ENCODE results near the gene ERC2.
A peak's percentile ranks its signal among the peaks of the same experiment; 100 is the strongest.

ERC2 gene

DNA sequence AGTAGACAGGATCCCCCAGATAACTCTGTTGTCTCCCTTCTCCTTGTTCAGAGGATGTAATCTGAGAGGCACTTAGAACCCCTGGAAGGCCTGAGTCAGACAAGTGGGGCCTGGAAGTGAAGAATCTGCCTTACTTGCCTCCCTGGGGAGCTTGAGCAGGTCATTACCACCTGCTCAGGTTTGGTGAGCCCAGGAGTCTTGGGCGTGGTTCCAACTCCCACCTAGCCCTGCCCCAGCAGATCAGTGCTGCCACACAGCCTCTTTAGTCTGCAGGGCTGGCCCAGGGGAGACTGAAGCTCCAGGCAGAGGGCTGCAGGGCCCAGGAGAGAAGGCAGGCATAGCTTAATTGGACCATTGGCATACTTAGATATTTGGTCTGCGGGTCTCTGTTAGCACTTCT is 230.0 kb downstream of the ERC2 start:
- DNase-seq: no peak

DNA sequence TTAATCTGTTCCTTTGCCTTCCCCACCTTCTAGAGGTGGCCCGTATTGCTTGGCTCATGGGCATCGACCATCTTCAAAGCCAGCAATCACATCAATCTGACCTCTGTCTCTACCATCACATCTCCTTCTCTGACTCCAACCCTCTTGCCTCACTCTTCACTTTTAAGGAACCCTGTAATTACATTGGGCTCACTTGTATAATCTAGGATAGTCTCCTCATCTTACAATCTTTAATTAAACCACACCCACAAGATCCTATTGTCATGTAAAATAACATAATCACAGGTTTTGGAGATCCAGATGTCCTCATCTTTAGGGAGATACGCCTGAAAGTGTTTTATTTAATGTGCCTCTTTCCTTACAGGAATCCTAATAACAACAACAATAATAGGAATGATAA is 234.5 kb downstream of the ERC2 start:
- DNase-seq: no peak

DNA sequence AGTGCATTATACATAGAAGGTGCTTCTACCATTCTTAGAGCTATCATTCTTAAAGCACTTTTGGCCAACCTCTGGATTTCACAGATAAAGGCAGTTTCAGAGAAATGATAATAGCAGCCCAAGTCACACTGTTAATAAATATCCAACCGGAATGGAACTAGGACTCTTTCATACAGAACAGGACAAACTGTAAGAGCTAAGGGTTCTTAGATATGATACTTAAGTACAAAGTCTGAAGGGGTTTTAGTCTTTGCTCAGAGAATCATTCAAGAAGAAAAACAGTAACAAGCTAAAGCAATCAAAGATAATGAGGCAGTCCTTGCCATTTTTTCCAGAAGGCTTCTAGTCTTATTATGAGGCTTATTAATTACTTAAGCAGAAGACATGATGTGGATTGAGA is 239.0 kb downstream of the ERC2 start:
- DNase-seq: no peak

DNA sequence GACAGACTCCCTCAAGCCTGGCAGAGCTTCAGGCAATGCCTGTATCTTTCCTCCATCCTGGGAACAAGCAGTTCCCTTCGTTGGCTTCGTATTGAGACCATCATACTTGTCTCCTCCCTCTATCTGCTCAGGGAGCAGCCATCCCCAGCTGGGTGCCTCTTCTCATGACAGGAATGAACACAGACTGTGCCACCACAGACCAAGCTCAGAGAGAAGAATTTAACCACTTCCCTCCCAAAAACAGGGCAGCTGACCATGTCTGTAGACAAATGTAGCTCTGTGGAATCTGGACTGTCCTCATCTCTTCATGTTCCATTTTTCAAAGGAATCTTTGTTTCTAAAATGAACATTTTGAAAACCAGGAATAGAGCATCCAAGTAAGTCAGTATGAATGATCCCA is 245.4 kb downstream of the ERC2 start:
- DNase-seq: no peak

DNA sequence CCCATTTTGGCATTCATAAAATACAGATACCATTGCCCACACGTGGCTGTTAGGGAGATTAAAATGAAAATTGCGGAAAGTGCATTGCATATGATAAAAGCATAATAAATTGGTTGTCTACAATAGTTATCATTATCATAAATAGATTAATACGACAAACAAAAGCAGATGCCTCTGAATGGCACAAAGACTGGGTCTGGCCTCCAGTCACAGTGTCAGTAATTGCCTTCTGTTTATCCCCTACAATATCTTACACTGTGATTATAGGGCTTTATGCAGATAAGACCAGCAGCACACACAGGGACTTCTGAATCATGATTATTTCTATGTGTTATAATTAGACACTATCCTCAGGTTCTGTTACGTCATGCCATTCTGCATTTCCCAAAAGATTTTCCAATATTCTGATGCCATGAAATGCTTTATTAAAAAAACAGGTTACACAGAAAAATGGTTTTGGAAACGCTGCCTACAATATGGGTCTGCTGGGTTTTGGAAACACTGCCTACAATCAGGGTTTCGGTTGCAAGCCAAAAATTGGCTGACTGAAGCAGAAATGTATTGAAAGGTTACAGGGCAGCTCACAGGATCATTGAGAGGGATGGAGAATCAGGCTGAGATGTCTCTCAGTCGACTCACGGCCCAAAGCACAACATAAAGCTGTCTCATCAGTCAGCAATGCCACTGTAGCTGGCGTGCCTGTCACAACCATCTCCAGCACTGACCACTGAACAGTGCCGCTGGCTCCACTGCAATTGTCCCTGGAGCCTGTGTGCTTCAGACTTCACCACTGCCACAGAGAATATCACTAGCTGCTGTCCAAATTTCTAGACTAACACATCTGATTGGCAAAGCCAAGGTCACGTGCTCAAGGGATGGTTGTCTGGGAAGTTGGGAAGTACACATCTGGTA is 248.1 kb downstream of the ERC2 start:
- no peak for DNase-seq

DNA sequence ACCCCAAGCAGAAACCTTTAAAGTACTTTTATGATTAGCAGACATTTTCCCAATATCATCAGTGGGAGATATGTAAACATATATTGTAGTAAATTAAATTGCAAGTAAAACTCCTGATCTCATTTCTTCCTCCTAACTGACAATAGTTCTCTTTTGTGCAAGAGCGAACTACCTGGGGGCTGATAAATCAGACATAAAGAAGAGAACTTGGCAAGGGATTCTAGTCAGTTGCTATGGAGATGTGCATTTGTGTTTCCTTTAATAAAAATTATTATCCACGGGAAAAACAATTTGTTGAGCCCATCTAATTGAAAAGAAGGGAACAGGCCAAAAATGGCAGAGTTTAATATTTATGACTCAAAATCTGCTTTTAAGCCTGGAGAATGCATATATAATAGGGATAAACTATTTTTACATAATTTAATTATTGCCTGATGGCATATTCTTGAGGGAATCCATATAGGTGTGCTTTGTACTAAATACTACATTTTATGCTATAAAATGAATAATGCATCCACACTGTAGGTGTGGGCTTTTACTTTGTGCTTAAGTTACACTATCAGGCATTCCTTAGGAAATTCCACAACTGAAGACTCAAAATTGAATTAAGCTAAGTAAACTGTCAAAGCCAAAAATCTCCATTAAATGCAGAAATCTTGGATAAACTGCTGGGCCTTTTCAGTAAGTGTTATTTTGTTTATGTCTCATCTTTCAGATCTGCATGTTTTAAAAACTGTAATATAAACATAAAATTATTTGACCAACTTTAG is 258.1 kb downstream of the ERC2 start:
- DNase-seq: no peak

DNA sequence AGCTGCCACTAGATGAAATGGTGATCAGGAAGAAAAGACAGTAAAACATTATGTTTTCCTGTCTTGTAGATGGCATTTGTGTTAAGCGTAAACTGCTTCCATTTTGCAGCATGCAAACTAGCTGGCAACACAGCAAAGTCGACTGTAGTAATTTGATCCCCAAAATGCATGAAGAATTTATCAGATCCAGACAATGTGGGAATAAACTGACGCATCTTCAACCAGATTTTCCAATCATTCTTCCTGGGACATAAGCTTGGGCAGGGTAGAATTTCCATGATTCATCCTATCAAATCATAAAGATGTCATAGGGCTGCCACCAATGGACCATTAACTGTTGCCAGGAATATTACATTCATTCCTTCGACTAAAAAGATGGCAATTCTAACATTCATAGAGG is 260.3 kb downstream of the ERC2 start:
- peak; percentile 16 to 27 for DNase-seq

DNA sequence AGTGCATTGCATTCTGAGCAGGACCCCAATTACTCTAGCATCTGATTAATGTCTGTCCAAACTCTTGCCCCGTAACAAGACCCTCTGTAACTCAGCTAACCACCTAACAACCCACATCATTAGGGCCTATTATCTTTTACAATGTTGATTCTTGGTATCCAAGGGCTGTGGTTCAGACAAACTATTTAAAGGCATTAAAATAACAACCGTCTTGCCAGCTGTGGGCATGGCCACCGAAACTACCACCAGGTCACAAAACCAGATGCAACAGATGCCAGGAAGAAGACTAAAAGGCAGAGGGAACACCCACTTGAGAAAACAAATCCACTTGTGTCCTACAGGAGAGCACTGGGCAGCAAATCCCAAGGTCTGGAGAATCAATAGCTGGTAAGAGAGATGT is 262.9 kb downstream of the ERC2 start:
- DNase-seq: peak; percentile 22 to 46

DNA sequence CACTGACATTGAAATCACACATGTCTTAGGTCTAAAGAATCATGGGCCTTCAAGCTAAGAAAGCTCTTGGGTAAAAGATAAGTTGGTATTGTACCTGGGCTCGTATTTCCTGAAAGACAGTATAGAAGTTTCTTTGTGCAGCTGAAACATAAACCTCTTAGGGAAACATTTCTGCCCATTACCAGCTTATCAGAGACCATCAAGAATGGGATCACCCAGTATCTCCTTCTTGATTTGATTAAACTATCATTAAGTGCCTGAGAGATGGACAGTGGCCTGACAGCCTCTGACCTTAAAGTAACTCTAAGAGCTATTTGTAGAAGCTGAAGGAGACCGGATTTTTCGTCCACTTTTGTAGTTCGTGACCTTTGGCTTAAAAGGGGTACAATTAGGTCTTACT is 265.3 kb downstream of the ERC2 start:
- no peak for DNase-seq

DNA sequence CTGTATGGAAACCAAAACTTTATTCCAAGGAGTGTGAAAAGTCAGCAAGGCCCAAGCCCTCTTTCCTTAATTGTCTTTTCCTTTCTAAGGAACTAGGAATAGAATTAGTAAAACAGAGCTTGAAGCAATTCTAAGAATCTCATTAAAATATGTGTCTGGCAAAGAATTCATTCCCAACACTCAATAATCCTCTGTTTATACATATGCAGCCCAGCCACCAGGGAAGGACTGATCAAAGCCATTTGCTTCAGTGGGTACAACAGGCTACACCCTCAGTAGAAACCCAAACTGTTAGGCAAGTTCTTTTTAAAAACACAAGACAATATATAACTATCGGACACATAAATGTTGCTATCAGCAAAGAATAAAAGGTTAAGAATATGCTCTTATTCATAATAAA is 266.9 kb downstream of the ERC2 start:
- DNase-seq: no peak

DNA sequence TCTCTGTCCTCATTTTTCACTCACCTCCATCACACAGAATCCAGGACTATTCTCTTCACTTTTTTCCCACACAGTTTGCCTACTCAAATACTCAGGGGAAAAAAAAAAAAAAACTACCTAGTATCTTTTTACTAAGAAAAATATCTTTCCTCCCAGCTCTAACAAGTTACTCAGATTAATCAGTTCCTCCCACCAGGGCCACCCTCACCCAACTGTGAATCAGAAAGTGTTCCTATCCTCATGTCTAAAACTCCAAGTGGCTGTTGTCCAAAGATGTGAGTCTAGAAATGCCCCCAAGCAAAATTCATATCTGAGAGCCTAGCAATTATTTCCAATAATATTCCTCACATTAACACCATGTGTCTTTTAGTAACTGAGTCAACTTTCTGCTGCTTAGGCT is 268.0 kb downstream of the ERC2 start:
- no peak for DNase-seq

DNA sequence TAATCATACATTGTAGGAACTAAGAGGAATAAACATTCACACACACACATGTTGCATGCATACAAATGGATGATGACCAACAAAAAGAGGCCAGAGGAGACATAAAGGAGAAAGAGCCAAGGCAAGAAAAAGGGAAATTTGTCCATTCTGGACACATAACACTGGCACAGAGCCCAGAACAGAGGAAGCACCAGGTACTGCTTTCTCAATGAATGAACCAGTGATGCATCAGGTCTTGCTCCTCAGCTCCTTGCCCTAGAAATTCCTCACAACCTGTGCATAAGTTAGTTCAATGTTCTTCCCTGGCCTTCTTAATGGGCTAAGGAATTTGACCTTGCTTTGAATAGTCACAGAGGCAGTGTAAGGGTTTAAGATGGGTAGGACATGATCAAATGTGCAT is 270.3 kb downstream of the ERC2 start:
- no peak for DNase-seq

DNA sequence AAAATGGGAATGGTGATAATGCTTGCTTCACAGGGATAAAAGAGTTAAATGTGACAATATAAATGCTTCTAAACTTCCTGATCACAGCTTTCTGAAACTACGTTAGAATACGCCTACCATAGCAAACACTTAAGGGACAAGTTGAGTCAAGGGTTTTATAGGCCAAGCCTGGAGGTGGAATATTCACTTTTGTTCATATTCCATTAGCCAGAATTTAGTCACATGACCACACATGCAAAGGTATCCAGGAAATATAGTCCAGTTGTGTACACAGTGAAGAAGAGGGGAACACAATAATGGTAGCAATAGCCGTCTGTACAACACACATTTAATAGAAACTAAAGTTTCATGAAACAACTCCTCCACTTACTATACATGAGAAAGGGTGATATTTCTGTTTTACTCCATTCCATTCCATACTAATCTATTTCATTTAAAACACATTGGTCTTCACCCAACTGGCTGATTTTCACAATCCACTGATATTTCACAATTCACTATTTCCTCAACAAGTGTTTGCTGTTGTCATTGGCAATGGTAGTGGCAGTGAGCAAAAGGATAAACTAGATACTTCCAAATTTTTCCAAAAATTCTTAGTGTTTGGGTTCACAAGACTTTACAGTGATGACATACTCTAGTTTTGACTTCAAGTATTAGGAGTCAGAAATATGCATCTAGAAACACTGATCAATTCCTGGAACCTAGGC is 270.9 kb downstream of the ERC2 start:
- no peak for DNase-seq

DNA sequence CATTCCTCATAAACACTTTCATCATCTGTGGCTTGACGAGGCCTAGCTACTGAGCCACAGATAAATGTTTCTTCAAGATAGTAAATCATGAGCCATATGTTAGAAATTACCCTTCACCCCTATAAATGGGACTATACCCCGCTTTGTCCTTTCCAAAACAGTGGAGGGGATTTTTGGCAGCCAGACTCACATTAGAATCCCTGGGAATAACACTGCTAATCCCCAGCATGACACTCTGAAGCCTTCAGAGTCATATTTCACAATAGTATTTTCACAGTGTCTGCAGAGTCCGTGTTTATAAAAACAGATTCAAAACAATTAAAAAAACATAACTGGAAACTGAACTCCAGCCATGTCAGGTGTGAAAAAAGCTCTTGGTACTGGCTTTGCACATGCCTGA is 271.6 kb downstream of the ERC2 start:
- DNase-seq: no peak

DNA sequence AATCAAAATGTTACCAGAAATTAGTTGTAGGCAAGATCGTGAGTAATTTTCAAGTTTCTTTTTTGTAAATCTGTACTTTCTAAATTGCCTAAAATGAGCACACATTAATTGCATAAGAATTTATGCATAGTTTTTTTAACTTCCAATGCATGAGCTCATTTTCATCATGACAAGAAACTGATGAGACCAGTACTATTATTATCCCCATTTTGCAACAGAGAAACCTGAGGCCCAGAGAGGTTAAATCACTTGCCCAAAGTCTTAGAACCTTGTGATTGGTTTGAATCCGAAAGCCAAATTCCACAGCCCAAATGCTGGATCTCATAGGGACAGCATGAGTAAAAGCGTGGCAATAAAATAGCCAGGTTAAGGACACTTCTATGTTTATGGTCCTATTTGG is 274.7 kb downstream of the ERC2 start:
- no peak for DNase-seq

DNA sequence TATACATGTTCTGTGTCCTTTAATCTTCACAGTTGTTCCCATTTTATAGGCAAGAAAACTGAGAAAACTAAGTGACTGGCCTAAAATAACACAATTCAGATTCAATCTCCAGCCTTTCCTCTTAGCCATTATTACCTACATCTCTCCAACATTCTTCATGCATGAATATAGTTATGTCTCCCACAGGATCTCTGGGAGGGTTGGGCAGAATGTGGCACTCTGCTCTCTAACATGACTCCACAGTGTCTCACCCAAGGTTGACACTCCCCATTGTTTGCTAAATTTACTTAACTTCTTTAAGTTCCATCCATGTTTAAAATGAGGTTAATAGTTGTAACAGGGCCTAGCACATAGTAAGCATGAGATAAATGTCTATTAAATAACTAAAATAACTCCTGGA is 276.3 kb downstream of the ERC2 start:
- no peak for DNase-seq

DNA sequence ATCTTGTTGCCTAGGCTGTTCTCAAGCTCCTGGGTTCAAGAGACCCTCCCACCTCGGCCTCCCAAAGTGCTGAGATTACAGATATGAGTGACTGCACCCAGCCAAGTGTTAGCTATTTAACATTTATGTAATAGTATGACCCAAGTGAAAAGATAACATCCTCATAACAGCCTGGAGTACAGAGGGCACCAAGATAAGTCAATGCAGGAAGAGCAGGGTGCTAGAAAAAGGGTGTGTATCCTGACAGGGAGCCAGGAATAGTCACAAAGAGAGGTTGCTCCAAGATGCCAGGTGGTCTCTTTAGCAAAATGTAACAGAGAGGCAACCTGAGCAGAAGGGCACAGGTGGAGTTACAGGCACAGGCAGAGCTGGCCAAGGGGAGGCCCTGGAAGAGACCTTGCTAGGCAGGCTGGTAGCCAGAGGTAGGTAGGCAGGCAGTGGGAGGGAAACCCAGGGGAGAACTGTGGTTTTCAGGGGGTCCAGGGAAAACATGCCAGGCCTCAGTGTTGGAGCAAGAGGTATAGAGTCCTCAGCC is 277.4 kb downstream of the ERC2 start:
- DNase-seq: no peak

DNA sequence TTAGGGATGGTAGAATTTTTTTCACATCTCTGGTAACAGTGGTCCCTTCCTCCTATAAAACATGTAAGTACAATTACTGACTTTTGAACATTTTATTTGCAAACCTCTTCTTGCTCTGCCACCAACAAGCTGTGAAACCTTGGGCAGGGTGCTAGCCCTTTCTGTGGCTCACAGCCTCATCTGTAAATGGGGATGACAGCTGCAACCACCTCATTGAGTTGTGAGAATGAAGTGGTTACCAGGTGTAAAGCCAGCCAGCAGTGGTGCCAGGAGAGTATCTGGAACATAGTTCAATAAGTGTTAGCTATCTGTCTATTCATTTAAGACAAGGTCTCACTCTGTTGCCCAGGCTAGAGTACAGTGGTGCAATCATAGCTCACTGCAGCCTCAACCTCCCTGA is 278.1 kb downstream of the ERC2 start:
- no peak for DNase-seq

DNA sequence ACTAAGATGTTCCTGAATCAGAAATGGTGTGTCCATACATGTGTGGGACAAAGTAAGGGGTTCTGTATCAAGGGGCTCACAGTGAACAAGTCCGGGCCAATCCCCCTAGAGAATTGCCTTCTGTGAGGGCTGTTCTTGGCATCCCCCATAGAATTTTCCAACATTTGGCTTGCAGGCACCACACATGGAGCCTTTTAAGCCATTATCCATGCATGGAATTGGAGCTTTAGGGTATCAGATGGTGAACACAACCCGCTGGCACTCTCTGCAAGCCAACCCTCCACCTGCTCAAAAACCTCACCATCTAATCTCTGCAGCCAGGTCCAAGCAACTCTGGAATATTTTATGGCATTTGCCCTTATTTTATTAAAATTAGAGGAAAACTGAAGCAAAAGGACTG is 278.7 kb downstream of the ERC2 start:
- no peak for DNase-seq

DNA sequence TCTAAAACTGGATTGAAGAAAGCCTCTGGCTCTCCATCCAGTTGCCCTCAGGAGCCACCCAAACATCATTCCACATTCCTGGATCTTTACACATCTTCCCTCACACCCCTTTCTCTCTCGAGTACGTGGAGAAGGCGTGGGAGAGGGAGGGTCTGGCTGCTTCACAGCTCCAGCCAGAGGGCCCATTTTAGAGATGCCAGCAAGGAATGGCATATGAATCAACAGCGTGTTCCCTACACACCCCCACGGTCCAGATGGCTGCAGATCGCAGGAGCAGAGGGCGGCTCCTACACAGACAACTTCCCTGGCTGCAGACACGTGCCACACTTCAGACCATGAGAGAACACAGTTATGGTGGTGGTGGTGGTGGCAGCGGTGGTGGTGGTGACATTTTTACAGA is 280.1 kb downstream of the ERC2 start:
- DNase-seq: no peak

DNA sequence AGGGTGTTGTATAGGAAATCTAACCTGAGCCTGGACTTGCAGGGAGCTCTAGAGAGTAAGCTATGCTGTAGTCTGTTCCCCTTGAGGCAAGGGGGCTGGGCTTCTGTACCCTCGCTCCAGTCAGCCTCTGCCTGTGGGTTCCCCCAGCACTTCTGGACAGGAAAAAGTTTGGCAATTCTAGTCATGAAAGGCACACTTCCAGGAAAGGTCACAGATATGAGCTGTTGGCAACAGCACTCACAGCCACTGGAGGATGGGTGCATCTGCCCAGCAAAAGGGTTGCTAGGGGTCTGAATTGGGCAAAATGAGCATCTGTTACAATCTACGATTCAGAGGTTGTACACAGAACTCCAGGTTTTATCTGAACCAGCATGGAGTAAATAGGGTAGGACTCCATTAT is 281.2 kb downstream of the ERC2 start:
- no peak for DNase-seq

DNA sequence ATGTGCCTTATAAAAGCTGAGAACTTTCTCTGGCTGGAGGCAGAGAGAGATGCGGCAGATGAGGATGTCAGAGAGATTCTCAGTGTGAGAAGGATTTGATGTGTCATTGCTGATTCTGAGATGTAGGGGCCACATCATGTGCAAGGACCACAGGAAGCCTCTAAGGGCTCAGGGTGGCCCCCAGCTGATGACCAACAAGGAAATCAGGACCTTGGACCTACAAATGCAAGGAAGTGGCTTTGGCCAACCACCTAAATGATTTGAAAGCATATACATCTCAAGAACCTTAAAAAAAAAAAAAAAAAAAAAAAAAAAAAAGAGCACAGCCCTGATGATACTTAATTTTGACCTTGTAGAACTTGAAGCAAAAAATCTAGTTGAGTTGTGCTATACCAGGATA is 282.4 kb downstream of the ERC2 start:
- no peak for DNase-seq

DNA sequence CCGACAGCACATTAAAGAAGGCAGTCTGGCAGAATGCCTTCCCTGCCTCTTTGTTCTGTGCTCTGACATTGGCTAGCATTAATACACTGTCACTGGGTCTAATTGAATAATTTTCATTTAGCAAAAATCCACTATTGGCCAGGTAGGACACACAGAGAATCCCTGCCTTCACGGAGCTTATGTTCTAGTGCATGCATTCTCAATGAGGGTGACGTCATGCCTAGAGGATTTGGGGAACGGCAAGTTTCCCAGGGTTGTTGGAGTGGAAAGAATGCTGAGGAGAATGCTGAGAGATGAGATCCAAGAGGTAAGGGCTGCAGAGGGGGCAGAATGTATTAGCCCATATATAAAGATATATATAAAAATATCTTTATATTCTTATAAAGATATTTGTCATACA is 284.7 kb downstream of the ERC2 start:
- no peak for DNase-seq

DNA sequence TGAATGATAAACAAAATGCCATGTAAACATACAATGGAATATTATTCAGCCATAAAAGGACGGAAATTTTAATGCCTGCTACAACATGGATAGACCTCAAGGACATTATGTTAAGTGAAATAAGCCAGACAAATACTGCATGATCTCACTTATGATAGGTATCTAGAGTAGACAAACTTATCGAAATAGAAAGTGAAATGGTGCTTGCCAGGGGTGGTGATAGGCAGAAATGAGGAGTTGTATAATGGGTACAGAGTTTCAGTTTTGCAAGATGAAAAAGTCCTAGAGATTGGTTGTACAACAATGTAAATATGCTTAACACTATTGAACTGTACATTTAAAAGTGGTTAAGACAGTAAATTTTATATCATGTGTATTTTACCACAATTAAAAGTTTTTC is 287.8 kb downstream of the ERC2 start:
- no peak for DNase-seq
